HG03280 (cell line): ENCODE data around the gene HPN.

ENCODE experiments used
- ATAC-seq: cut with Tn5 transposase; IDR thresholded peaks from one replicate; pipeline ENCODE4 v1.9.1; 2021; ENCODE audit warnings: mild to moderate bottlenecking, moderate library complexity; ENCODE audit not compliant: unreplicated experiment

HPN gene

DNA sequence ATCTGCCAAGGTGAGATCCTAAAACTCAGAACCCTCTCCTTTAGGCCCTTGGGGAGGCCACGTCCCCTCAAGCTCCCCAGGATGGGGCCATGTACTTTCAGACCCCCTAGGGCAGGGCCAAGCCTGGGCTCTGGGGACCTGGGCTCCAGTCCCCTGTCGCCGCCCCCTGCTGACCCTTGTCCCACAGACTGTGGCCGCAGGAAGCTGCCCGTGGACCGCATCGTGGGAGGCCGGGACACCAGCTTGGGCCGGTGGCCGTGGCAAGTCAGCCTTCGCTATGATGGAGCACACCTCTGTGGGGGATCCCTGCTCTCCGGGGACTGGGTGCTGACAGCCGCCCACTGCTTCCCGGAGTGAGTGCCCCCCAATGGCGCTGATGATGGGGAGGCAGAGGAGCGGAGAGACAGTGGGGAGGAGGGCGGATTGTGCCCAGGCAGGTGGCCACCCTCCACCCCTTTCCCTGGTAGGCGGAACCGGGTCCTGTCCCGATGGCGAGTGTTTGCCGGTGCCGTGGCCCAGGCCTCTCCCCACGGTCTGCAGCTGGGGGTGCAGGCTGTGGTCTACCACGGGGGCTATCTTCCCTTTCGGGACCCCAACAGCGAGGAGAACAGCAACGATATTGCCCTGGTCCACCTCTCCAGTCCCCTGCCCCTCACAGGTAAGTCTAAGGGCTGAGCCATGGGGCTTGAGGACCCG lies 18.8 kb downstream of the HPN start:
- no peak for ATAC-seq

DNA sequence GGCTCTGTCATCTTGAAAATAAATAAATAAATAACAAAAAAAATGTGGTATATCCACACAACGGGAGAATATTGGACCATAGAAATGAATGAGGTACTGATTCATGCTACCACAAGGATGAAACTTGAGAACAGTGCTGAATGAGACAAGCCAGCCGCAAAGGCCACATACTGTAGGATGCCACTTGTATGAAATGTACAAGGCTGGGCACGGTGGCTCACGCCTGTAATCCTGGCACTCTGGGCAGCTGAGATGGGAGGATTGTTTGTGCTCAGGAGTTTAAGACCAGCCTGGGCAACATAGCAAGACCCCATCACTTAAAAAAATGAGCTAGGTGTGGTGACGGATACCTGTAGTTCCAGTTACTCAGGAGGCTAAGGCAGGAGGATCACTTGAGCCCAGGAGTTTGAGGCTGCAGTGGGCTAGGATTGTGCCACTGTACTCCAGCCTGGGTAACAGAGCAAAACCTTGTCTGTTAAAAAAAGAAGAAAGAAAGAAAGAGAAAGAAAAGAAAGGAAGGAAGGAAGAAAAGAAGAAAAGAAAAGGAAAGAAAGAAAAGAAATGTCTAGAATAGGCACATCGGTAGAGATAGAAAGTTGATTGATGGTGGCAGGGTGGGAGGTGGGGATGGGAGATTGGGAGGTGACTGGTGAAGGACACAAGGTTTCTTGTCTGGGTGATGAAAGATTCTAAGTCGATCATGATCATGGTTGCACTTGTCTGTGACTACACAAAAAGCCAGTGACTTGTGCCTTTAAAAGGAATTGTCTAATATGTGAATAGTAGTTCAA lies 20.3 kb downstream of the HPN start:
- no peak for ATAC-seq

DNA sequence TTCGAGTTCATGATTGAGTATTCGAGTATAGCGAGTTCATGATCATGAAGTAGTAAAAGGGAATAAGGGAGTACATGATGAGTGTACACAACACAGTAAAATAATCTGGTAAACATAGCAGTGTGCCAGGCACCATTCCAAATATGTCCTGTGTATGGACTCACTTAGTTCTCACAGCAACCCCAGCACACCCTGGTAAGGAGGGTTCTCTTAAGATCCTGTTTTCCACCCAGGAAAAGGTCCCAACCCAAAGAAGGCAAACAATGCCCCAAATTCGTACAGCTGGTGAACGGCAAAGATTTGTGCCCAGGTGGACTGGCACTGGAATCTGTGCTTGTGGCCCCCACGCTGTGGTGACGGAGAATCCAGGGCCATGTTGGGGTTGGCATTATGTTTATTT lies 21.4 kb downstream of the HPN start:
- no peak for ATAC-seq

DNA sequence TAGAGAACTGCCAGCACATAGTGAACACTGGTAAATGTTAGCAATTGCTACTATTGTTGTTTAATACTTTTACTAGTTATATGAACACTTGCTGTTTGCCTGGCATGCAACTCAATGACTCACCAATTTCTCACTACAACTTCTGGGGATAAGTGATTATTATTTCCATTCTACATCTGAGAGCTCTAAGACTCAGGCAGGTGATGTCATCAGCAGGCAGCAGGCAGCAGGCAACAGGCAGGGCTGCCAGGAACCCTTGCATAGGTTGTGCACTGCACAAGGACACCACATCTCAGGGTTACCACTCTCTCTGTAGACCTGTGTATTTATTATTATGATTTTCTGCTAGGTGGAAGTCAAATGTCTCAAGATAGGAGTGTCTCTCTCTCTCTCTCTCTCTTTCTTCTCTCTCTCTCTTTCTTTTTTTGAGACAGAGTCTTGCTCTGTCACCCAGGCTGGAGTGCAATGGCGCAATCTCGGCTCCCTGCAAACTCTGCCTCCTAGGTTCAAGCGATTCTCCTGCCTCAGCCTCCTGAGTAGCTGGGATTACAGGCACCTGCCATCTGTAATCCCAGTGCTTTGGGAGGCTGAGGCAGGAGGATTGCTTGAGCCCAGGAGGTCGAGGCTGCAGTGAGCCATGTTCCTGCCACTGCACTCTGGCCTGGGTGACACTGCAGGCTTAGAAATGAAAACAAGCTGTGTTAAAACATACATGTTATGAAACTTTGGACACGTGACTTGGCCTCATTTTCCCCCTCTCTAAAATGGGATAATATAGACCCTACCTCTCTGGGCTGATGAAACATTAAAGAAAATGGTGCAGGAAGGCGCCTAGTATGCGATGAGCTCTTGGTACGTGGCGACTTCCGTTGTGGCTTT lies 22.7 kb downstream of the HPN start:
- ATAC-seq, result no peak

DNA sequence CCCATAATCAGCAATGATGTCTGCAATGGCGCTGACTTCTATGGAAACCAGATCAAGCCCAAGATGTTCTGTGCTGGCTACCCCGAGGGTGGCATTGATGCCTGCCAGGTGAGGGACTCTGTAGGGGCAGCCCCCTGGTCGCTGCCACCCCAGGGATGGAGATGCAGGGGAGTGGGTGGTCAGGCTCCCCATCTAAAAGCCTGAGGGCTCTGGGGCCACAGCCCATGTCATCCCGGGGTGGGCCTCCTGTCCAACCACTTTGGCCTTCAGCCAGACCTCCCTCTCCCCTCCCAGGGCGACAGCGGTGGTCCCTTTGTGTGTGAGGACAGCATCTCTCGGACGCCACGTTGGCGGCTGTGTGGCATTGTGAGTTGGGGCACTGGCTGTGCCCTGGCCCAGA lies 24.1 kb downstream of the HPN start:
- no peak for ATAC-seq

DNA sequence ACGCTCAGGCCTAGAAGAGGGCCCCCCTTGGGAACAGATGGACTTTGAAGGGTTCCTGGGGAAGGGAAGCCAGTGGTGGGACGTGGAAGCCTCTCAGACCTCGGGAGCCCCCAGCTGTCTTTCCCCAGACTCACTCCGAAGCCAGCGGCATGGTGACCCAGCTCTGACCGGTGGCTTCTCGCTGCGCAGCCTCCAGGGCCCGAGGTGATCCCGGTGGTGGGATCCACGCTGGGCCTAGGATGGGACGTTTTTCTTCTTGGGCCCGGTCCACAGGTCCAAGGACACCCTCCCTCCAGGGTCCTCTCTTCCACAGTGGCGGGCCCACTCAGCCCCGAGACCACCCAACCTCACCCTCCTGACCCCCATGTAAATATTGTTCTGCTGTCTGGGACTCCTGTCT lies 24.6 kb downstream of the HPN start:
- no peak for ATAC-seq

DNA sequence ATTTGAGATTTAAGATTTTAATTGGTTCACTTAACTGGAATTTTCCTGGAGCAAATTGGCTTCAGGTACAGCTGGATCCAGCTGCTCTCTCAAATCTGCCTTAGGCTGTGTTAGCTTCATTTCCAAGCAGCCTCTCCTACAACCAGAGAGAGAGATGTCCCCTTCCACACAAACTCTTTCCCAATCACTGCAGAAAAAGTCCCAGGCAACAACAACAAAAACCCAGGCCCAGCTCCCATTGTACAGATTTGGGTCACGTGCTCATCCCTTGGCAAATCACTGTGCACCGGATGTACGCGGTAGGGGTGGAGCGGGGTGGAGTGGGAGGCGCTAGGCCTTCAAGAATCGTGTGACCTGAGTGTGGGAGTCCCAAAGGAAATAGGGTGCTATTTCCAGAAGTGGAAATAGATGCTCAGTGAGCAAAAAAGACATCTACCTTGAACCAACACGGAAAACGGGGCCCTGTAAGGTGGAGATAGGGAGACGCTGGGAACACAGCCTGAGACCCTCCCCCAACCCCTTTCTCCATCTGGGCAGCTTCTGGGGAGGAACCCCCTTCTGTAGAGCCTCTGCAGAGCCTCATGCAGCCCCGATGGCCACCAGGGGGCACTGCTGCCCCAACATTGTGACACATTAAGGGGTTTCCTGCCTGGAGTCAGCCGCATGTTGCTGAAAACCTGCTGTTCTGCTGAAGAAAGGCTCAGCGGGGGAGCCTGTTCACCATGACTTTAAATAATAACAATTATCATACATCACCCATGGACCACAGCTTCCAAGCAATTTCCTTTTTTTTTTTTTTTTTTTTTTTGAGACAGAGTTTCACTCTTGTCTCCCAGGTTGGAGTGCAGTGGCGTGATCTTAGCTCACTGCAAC lies 25.4 kb downstream of the HPN start:
- peak; percentile 85 for ATAC-seq

DNA sequence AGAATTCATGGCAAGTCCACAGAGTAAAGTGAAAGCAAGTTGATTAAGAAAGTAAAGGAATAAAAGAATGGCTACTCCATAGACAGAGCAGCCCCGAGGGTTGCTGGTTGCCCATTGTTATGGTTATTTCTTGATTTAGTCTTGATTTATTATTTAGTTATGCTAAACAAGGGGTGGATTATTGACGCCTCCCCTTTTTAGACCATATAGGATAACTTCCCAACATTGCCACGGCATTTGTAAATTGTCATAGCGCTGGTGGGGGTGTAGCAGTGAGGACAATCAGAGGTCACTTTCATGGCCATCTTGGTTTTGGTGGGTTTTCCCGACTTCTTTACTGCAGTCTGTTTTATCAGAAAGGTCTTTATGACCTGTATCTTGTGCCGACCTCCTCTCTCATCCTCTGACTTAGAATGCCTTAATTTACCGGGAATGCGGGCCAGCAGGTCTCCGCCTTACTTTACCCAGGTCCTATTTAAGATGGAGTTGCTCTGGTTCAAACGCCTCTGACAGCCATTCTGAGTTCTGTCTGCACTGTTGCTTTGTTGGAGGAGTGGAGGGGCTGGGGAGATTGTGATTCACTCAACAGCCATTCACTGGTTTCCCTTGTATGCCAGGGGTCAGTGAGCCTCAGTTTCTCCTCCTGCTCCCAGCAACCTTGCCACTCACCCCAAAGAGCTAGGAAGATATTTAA lies 27.6 kb downstream of the HPN start:
- ATAC-seq, result no peak

DNA sequence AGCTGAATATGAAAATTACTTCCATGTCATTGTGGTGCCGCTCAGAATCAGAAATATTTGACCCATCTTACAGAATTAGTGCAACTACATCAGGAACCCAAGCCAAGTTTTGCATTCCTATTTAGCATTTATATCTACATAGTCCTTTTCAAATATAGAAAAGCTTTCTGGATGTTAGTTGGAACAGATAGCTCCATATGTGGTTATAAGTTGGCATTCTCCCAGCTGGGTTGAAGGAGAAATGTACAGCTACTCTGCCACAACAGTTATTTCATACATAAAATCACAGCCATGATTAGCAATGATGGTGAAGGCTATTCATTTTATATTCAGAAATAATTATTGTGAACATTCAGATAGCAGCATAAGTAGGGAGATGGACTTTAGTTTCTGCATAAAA lies 28.2 kb downstream of the HPN start:
- no peak for ATAC-seq

DNA sequence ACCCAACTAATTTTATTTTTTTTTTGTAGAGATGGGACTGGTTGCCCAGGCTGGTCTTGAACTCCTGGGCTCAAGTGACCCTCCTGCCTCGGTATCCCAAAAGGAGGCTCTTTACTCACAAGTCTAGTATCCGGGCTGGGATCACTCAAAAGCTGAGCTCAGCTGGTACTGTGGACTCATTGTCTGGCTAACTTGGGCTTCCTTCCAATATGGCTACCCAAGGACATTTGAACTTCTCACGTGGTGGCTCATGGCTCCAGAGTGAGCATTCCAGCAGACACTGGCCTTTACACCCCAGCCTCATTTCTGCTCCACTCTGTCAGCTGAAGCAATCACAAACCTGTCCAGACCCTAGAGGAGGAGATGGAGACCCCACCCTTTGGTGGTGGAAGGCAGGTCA lies 28.9 kb downstream of the HPN start:
- no peak for ATAC-seq

DNA sequence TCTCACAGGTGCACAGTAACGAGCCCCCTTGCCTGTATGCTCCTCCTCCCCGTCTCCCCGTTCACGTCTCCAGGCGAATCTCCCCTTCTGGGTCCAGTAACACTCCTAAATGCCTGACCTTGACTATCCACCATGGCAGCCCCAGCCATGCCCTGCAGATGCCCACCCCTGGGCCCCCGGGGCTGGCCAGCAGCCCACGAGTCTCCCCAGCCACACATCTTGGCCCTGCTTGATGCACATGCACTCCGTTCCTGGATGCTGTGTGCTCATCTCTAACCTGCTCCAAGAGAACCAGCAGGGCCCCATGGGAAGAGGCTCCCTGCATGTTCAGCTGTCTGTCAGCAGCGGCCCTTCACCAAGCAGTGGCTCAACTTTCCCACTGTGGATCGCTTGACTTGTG lies 32.0 kb downstream of the HPN start:
- ATAC-seq, result no peak

DNA sequence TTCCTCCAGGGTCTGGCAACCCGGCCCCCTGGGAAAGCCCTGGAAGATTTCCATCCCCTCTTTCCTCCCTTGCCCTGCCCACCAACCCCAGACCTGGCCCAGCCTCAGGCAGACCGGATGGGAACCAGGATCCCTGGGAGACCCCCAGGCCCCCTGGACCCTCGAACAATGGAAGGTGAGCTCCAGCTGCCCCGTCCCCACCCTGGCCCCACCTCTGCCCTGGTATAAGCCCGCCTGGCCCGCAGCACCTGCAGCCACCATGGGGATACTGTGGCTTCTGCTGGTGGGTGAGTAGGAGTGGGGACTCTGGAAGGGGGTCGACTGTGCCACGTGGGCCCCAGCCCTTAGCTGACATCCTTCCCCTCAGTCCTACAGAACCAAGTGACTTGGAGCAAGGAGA lies 32.4 kb downstream of the HPN start:
- no peak for ATAC-seq

DNA sequence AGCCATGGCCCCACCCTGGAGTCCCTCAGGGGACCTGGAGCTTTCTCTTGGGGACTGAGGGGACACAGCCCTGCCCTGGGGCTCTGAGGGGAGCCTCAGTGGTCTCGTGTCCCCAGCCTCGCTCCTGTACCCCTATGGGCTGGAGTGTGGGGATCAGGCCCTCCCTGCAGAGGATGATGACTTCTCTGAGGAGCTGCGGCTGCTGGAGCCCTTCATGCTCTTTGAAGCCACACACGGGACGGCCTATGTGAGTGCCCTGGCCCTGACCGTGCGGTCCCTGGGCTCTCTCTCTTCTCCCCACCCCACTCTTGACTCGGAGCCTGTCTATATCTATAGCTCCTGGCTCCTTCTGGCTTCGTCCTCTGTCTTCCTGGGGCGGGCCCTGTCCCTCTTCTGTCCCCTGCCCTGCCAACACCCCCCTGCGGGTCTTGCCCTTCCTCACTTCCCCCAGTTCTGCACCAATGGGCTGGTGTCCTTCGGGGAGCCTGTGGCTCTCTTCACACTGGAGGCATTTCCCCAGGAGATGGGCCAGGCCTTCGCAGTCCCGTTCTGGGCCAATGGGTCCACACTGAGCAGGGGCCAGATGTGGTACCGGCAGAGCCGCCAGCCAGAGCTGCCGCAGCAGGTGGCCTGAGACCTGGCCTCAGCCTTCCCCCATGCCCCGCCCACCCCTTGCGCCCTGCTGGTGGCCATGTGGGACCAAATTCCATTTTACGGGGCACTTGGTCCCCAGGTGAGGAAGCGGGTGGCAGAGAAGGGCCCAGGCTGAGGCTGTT lies 33.1 kb downstream of the HPN start:
- ATAC-seq, result no peak

DNA sequence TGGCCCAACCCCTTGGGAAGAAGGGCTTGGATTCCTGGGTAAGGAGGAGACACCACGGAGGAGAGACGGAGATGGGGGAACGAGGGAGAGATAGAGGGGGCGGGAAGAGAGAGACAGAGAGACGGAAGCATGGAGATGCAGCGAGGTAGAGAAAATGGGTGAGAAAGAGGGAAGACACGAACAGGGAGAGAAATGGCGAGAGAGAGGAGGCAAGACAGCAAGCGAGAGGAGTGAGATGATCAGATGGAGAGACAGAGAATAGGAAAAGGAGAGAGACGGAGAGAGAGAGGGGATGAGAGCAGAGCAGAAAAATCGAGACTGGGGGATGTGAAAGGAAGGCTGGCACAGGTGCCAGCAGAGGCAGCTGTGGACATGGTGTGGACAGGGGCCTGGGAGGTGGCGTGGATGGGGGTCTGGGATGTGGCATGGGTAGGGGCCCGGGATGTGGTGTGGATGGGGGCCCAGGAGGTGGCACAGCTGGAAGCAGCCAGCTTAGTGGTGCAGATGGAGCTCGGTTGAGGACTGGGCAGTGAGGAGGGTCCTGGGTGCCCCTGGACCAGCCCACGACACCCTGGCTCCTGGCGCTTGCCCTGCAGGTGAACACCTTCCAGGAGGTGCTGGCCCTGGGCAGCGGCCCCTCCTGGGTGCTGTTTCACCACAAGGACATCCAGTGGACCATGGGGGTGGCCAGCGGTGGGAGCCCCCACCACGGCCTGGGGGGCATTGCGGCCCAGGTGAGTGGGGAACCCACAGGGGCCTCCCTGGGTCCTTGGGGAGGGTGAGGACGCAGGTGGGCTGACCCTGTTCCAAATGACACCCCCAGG lies 33.9 kb downstream of the HPN start:
- no peak for ATAC-seq

DNA sequence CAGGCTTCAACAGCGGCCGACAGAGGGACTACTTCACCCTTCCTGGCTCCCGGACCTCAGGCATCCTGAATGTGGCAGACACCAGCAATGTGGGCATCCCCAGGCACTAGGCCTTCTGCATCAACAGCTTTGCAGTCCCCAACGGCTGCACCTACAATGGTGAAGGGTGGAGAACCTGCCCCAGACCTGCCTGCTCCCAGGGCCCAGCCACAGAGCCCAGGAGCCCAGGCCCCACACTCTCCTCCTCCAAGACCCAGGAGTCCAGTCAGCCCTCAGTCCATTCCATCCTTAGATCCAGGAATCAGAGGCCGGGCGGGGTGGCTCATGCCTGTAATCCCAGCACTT lies 34.5 kb downstream of the HPN start:
- no peak for ATAC-seq

DNA sequence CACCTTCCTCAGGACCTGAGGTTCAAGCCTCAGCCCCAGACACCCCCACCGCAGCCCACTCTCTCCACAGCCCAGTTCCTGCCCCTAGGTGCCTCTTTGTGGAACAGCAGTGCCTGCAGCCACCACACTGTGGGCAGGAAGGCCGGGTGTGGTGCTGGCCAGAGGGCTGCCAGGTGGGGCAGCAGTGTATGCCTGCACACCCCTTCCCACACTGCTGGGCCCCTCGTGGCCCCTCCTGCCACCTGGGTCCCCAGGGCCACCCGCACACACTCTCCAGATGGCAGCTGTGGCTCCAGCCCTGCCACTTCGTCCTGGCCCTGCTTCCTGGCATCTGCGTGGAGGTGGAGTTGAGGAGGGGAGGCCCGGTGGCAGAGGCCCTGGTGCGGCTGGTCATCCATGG lies 35.1 kb downstream of the HPN start:
- no peak for ATAC-seq

DNA sequence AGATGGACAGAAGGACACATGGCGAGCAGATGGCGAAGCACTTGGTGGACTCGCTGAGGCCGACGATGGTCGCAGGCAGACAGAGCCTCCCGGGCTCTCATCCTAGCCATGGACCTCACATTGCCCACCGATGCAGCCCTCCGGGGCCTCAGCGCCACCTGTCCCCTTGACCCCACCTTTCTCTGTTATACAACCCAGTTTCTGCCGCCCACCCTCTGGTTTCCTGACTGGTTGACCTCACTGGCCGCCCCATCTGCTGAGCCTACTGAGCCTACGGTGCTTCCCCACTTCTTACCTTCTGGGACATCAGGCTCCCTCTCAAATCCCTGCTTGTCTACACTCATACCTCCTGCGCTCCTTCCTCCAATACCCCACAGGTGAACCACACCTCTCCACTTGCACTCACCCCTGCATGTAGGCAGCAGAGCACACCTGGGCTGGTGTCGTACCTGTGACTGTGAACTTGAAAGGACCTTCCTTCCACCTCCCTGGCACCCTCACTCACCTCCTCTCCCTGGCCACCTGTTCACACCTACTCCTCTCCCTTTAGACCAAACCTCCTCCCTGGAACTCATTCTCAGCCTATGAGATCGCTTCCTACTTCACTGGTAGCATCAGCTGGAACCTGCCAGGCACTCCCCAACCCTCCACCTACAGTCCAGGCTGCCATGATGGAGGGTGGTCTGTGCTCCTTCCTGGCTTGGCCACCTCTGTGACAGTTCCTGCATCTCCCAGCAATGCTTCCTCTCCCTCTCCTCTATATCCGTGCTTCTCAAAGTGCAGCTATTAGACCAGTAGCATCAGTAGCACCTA lies 36.1 kb downstream of the HPN start:
- ATAC-seq, result no peak

DNA sequence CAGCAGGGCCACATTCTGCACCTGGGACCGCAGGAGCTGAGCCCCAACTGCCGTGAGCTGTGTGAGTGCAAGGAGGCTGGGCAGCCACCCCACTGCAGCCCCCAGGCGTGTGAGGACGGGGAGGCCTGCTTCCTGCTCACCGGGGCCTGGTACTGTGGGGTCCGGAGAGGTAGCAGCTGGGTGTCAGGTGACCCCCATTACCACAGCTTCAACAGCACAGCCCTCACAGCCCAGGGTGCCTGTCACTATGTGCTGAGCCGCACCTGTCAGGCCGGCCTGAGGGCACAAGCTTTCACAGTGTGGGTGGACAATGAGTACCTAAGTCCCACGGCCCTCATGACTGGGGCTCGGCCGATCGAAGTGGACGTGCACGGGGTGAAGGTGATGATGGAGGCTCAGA lies 38.3 kb downstream of the HPN start:
- ATAC-seq, result no peak
